CD14-positive monocyte (primary cell): Measurements from ENCODE around the gene SSNA1. TPM values are rescaled to one million over a fixed set of nuclear protein-coding genes. Genes with fewer than 3 reads are reported as not detected.

Experiments
- DNase-seq, 3 donors: peaks; one replicate each; pipeline ENCODE4 v3.0.0-alpha.2; 2011 to 2022
- H2AFZ ChIP-seq: 2 replicates; pipeline ENCODE4 v1.6.0; 2012; ENCODE audit warnings: mild to moderate bottlenecking, low read depth, low read length, inconsistent platforms; ENCODE audit not compliant: insufficient read depth, poor library complexity, severe bottlenecking
- H3K27ac ChIP-seq, 2 donors: 1 replicate in 1 of 2; 2 replicates in 1 of 2; pipeline ENCODE4 v1.5.1; 2012 to 2013; ENCODE audit warnings: low read length in 2 of 2, control low read depth in 1 of 2, inconsistent platforms in 1 of 2, low read depth in 1 of 2, mild to moderate bottlenecking in 1 of 2
- H3K27me3 ChIP-seq, 2 donors: one replicate each; pipeline versions ENCODE4 v1.6.0 to v1.6.1; 2011 to 2013; ENCODE audit warnings: low read length in 2 of 2; ENCODE audit not compliant: control insufficient read depth in 2 of 2, insufficient read depth in 2 of 2
- H3K36me3 ChIP-seq, 2 donors: replicated peaks in 1 of 2; 1 replicate in 1 of 2; 2 replicates in 1 of 2; pipeline versions ENCODE4 v1.5.1 to v1.6.1; 2012 to 2013; ENCODE audit warnings: low read length in 2 of 2, control low read depth in 1 of 2, inconsistent platforms in 1 of 2, mild to moderate bottlenecking in 1 of 2; ENCODE audit not compliant: insufficient read depth in 2 of 2, control insufficient read depth in 1 of 2
- H3K4me1 ChIP-seq, 2 donors: 1 replicate in 1 of 2; 2 replicates in 1 of 2; pipeline versions ENCODE4 v1.5.1 to v1.6.1; 2012 to 2013; ENCODE audit warnings: low read length in 2 of 2, control low read depth in 1 of 2, inconsistent platforms in 1 of 2, mild to moderate bottlenecking in 1 of 2, moderate library complexity in 1 of 2; ENCODE audit not compliant: insufficient read depth in 2 of 2, control insufficient read depth in 1 of 2
- H3K4me2 ChIP-seq: replicated peaks from 2 replicates; pipeline ENCODE3; 2012; ENCODE audit warnings: low read length, moderate library complexity, mild to moderate bottlenecking; ENCODE audit not compliant: poor library complexity, severe bottlenecking; ENCODE audit errors: extremely low read depth
- H3K4me3 ChIP-seq, 3 experiments: fragments of 200-600 bp in 1 of 3; sonication (generic) in 1 of 3; replicated peaks in 1 of 3; 1 replicate in 2 of 3; 2 replicates in 1 of 3; pipeline ENCODE4 v1.5.1; 2011 to 2013; ENCODE audit warnings: low read length in 3 of 3, mild to moderate bottlenecking in 3 of 3, control low read depth in 2 of 3, low read depth in 2 of 3, inconsistent platforms in 1 of 3, moderate library complexity in 1 of 3
- H3K79me2 ChIP-seq: 2 replicates; pipeline ENCODE4 v1.6.0; 2012; ENCODE audit warnings: mild to moderate bottlenecking, control low read depth, inconsistent platforms, low read length, moderate library complexity; ENCODE audit not compliant: insufficient read depth
- H3K9ac ChIP-seq: 2 replicates; pipeline ENCODE4 v1.6.0; 2017; ENCODE audit warnings: low read length, mild to moderate bottlenecking; ENCODE audit not compliant: insufficient read depth, poor library complexity, severe bottlenecking
- H3K9me3 ChIP-seq, 2 donors: replicated peaks in 1 of 2; 1 replicate in 1 of 2; 2 replicates in 1 of 2; pipeline versions ENCODE4 v1.5.1 to v1.6.1; 2012 to 2013; ENCODE audit warnings: low read length in 2 of 2, control low read depth in 1 of 2; ENCODE audit not compliant: control insufficient read depth in 1 of 2, insufficient read depth in 1 of 2
- H4K20me1 ChIP-seq: 2 replicates; pipeline ENCODE4 v1.6.0; 2012; ENCODE audit warnings: mild to moderate bottlenecking, low read length, control low read depth, moderate library complexity; ENCODE audit not compliant: insufficient read depth
- H3K27ac Mint-ChIP-seq, 7 donors: one replicate each; pipeline ENCODE4 v1.8.0; 2020; ENCODE audit warnings: mild to moderate bottlenecking in 7 of 7, mixed read lengths in 7 of 7, moderate library complexity in 6 of 7, inconsistent platforms in 2 of 7
- H3K27me3 Mint-ChIP-seq, 3 donors: one replicate each; pipeline ENCODE4 v1.8.0; 2021 to 2022; ENCODE audit warnings: low read depth in 3 of 3, mild to moderate bottlenecking in 3 of 3, mixed read lengths in 3 of 3, moderate library complexity in 3 of 3, inconsistent platforms in 1 of 3
- H3K36me3 Mint-ChIP-seq, 2 donors: one replicate each; pipeline ENCODE4 v1.8.0; 2020; ENCODE audit warnings: mixed read lengths in 2 of 2, inconsistent platforms in 1 of 2, mild to moderate bottlenecking in 1 of 2
- H3K4me1 Mint-ChIP-seq: one replicate; pipeline ENCODE4 v1.8.0; 2020; ENCODE audit warnings: mild to moderate bottlenecking, mixed read lengths
- H3K4me3 Mint-ChIP-seq, 2 donors: one replicate each; pipeline ENCODE4 v1.8.0; 2020; ENCODE audit warnings: mild to moderate bottlenecking in 2 of 2, mixed read lengths in 2 of 2, moderate library complexity in 1 of 2
- H3K9me3 Mint-ChIP-seq, 7 donors: one replicate each; pipeline ENCODE4 v1.8.0; 2020 to 2022; ENCODE audit warnings: mixed read lengths in 7 of 7, mild to moderate bottlenecking in 6 of 7, moderate library complexity in 6 of 7, inconsistent platforms in 2 of 7
- WGBS: methylation state at CpG from one replicate; pipeline ENCODE4 v1.1.5; 2013; ENCODE audit warnings: missing lambda C conversion rate; ENCODE audit not compliant: insufficient coverage; 5-methylcytosine and 5-hydroxymethylcytosine counted together
- intact Hi-C, 2 donors: fragments of 100-400 bp; cut with micrococcal nuclease; formaldehyde crosslinking; loops; one replicate each; pipeline versions ENCODE4 v1.15.0 to v1.15.1; 2023
- polyA plus RNA-seq, 3 donors: library from polyadenylated mRNA; depleted of rRNA in 1 of 3; unstranded in 2 of 3; stranded (reverse) in 1 of 3; fragments of 300-500 nt in 2 of 3; fragments of >200 nt in 1 of 3; fragmentation: Illumina TruSeq in 2 of 3; gene quantifications; 1 replicate in 2 of 3; 2 replicates in 1 of 3; pipeline ENCODE4 v1.2.3, GENCODE V29; 2012 to 2021
- TF ChIP-seq, protein P1 (sequence below): fragments of 200-600 bp; IDR thresholded peaks from one replicate; pipeline ENCODE4 v1.8.0; 2022; ENCODE audit warnings: antibody characterized with exemption, mild to moderate bottlenecking

Gene SSNA1
- polyA plus RNA-seq, 3 donors, result 87.0 to 118 (median 98.3) TPM

DNA sequence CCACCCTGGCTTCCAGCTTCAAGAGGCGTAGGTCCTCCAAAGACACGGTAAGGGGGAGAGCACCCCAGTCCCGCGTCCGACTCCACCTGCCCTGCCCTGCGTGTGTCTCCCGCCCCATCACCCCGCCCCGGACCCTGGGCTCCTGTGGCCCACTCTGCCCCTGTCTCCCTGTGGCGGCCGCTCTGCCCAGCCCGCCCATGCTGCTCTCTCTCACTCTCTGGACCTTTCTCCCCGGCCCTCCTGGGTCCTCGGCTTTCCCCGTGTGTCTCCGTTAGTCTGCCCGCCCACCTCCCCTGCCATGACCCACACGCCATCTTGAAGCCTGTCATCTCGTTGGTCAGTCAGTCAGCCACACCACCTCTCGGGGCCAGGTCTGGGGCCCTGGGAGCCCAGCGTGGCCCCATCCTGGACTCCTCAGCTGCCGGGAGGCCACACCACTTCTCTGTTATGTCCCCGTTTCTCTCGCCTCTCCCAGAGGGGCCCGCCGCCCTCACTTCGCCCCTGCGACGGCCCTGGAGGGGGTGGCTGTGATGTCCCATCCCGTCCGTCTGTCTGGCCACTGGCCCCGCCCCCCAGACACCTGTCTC lies 23.1 kb upstream of the SSNA1 start:
- H3K36me3 ChIP-seq, result no peaks in the 10 kb centered on the region
- Mint-ChIP-seq H3K27ac (no peak overlapping the region), H3K4me3 (peak overlapping the region in 1 of 2 donors; percentile 20), H3K27me3 (peaks cover 56 to 94% (median 79%) of the 10 kb centered on the region in 3 donors), H3K9me3 (peaks cover 0 to 13% (median 4%) of the 10 kb centered on the region in 7 donors), H3K36me3 (no peaks in the 10 kb centered on the region), H3K4me1 (peaks cover 6% of the 10 kb centered on the region)
- peaks cover 0 to 12% of the 10 kb centered on the region in 2 donors for H3K9me3 ChIP-seq
- H4K20me1 ChIP-seq, result no peaks in the 10 kb centered on the region
- H2AFZ ChIP-seq, result no peak overlapping the region
- intact Hi-C loops, result no loop called here
- 93% methylated on average over 31 of the region's 32 CpGs for WGBS
- H3K4me3 ChIP-seq, result no peak overlapping the region
- TF ChIP-seq, protein P1, sequence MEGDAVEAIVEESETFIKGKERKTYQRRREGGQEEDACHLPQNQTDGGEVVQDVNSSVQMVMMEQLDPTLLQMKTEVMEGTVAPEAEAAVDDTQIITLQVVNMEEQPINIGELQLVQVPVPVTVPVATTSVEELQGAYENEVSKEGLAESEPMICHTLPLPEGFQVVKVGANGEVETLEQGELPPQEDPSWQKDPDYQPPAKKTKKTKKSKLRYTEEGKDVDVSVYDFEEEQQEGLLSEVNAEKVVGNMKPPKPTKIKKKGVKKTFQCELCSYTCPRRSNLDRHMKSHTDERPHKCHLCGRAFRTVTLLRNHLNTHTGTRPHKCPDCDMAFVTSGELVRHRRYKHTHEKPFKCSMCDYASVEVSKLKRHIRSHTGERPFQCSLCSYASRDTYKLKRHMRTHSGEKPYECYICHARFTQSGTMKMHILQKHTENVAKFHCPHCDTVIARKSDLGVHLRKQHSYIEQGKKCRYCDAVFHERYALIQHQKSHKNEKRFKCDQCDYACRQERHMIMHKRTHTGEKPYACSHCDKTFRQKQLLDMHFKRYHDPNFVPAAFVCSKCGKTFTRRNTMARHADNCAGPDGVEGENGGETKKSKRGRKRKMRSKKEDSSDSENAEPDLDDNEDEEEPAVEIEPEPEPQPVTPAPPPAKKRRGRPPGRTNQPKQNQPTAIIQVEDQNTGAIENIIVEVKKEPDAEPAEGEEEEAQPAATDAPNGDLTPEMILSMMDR, result no peak
- H3K27me3 ChIP-seq, result peaks cover 8 to 75% of the 10 kb centered on the region in 2 donors
- no peak overlapping the region for H3K9ac ChIP-seq
- H3K4me2 ChIP-seq, result no peak overlapping the region
- peaks cover 3 to 16% of the 10 kb centered on the region in 2 donors for H3K4me1 ChIP-seq
- H3K27ac ChIP-seq, result no peak overlapping the region
- no peaks in the 10 kb centered on the region for H3K79me2 ChIP-seq
- no peak for DNase-seq

DNA sequence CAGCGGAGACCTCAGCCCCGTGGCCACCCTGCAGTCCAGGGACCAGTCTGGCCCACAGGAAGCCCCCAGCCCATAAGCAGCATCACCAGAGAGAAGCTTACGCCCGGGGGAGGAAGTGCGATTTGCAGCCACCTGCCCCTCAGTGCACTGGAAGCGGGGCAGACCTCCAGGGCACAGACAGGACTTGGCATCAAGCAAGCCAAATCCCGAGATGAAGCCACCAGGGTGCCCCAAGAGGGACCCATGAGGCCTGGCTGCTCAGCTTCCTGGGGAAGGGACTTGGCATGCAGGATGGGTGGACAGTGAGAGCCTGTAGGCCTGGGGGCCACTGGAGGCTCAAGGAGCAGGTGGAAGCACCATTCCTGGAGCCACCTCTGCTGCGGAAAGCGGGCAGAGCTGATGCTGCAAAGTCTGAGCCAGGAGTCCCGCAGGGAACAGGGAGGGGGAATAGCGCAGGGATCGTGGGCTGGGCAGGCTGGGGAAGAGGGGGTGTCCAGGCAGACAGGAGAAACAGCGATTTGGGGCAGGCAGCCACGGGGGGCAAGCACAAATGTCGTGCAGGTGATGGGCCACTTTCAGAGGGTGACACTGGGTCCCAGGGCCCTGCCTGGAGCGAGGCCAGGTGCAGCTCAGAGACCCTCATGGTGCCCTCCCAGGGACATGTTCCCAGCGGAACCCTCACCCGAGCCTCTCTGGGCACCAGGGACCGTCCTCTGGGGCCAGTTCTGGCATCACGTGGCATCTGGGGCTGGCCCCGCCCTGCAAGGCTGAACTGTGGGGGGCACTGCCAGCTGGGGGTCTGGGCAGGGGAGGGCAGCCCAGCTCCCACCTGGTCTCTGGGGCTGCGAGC lies 21.9 kb upstream of the SSNA1 start:
- Histone ChIP-seq H3K4me3 (no peak overlapping the region), H3K4me1 (peaks cover 3 to 16% of the 10 kb centered on the region in 2 donors), H3K27me3 (peaks cover 11 to 78% of the 10 kb centered on the region in 2 donors), H4K20me1 (no peaks in the 10 kb centered on the region), H3K4me2 (no peak overlapping the region), H2AFZ (no peak overlapping the region), H3K9ac (no peak overlapping the region), H3K79me2 (no peaks in the 10 kb centered on the region), H3K36me3 (no peaks in the 10 kb centered on the region), H3K9me3 (peaks cover 0 to 12% of the 10 kb centered on the region in 2 donors), H3K27ac (no peak overlapping the region)
- Mint-ChIP-seq H3K4me1 (peaks cover 6% of the 10 kb centered on the region), H3K9me3 (peaks cover 0 to 13% (median 4%) of the 10 kb centered on the region in 7 donors), H3K27me3 (peaks cover 59 to 94% (median 79%) of the 10 kb centered on the region in 3 donors), H3K4me3 (peak overlapping the region in 1 of 2 donors; percentile 73), H3K27ac (peak overlapping the region in 1 of 7 donors; percentile 41), H3K36me3 (no peaks in the 10 kb centered on the region)
- TF ChIP-seq, protein P1, result no peak
- DNase-seq, result no peak
- intact Hi-C loops, result no loop called here
- 72% methylated on average over 22 of the region's 22 CpGs for WGBS
